Smooth muscle cell (in vitro differentiated cells): Measurements from ENCODE around the gene BRME1. TPM values are rescaled to one million over a fixed set of nuclear protein-coding genes. Genes with fewer than 3 reads are reported as not detected.

ENCODE experiments used
- DNase-seq: peaks from one replicate; lab custom pipeline; 2025; ENCODE audit not compliant: unreplicated experiment; lab: John Stamatoyannopoulos, UW
- H2AFZ ChIP-seq: fragments of 200-600 bp; sonication (generic); 2 replicates; pipeline ENCODE4 v1.6.0; 2016; ENCODE audit warnings: antibody characterized with exemption, low read depth, mild to moderate bottlenecking
- H3F3A ChIP-seq: fragments of 200-600 bp; sonication (generic); 2 replicates; pipeline ENCODE4 v1.6.0; 2017; ENCODE audit warnings: antibody characterized with exemption, low read depth
- H3K27ac ChIP-seq: fragments of 200-600 bp; sonication (generic); 2 replicates; pipeline ENCODE4 v1.5.1; 2016; ENCODE audit warnings: low read depth, mild to moderate bottlenecking
- H3K27me3 ChIP-seq: fragments of 200-600 bp; sonication (generic); 2 replicates; pipeline ENCODE4 v1.6.1; 2016; ENCODE audit warnings: low read depth, mild to moderate bottlenecking
- H3K36me3 ChIP-seq: fragments of 200-600 bp; sonication (generic); 2 replicates; pipeline ENCODE4 v1.5.1; 2016; ENCODE audit warnings: low read depth
- H3K4me1 ChIP-seq: fragments of 200-600 bp; sonication (generic); 2 replicates; pipeline ENCODE4 v1.5.1; 2016; ENCODE audit warnings: low read depth
- H3K4me2 ChIP-seq: fragments of 200-600 bp; sonication (generic); 2 replicates; pipeline ENCODE4 v1.6.0; 2016; ENCODE audit warnings: mild to moderate bottlenecking
- H3K4me3 ChIP-seq: fragments of 200-600 bp; sonication (generic); 2 replicates; pipeline ENCODE4 v1.5.1; 2016; ENCODE audit warnings: mild to moderate bottlenecking
- H3K79me2 ChIP-seq: fragments of 200-600 bp; sonication (generic); 2 replicates; pipeline ENCODE4 v1.6.0; 2016; ENCODE audit warnings: low read depth, mild to moderate bottlenecking
- H3K9ac ChIP-seq: fragments of 200-600 bp; sonication (generic); 2 replicates; pipeline ENCODE4 v1.6.0; 2016; ENCODE audit warnings: low read depth
- H3K9me3 ChIP-seq: fragments of 200-600 bp; sonication (generic); replicated peaks from 2 replicates; pipeline ENCODE4 v1.5.1; 2016; ENCODE audit warnings: low read depth
- H4K20me1 ChIP-seq: fragments of 200-600 bp; sonication (generic); 2 replicates; pipeline ENCODE4 v1.6.0; 2016; ENCODE audit warnings: low read depth
- WGBS: methylation state at CpG from one replicate; pipeline ENCODE4 v1.1.7; 2016; ENCODE audit warnings: low lambda C conversion rate; 5-methylcytosine and 5-hydroxymethylcytosine counted together
- polyA plus RNA-seq: library from polyadenylated mRNA; unstranded; fragments of >200 nt; fragmentation: Nextera tagmentation; extraction: Ambion mirVana; gene quantifications from 2 replicates; pipeline ENCODE4 v1.2.1, GENCODE V29; 2016
- total RNA-seq: library from RNA; depleted of rRNA; stranded (reverse); fragments of >200 nt; gene quantifications from 2 replicates; pipeline ENCODE4 v1.2.3, GENCODE V29; 2014
- TF ChIP-seq, protein P1 (sequence below): fragments of 200-600 bp; sonication (generic); IDR thresholded peaks from 2 replicates; pipeline ENCODE4 v1.5.1; 2017; ENCODE audit warnings: borderline replicate concordance, mild to moderate bottlenecking, antibody characterized with exemption; ENCODE audit not compliant: insufficient read depth, poor library complexity, severe bottlenecking

BRME1 gene
- total and polyA plus RNA-seq, 2 experiments from 2014 or later = 0.72 to 2.2 TPM

DNA sequence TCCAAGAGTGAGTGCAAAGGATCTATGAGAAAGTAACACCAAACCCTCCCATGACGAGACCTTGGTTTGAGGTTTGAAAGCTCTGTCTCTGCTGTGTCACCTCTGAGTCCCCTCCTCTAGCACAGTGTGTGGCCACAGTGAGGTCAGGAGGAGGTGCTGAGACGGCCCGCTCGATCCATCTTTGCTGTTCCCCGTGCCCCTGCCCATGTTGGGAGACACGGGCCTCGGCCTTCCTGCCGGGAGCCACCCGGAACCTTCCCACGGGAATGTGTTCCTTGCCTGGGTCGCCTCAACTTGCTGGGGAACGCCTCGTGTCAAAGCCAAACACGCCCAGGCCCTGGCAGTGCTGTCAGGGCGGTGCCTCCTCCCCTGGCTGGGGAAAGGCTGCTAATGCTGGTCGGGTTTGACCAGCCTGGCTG, 18.9 kb downstream of the BRME1 start:
- no peak overlapping the region for H3K4me2 ChIP-seq
- H2AFZ ChIP-seq = no peak overlapping the region
- H3K4me1 ChIP-seq = no peaks in the 10 kb centered on the region
- no peak overlapping the region for H3K4me3 ChIP-seq
- H3K36me3 ChIP-seq = no peaks in the 10 kb centered on the region
- H3K79me2 ChIP-seq = no peaks in the 10 kb centered on the region
- no peak for DNase-seq
- no peak overlapping the region for H3K27ac ChIP-seq
- no peaks in the 10 kb centered on the region for H4K20me1 ChIP-seq
- WGBS = 64% methylated on average over 16 of the region's 16 CpGs
- H3K9ac ChIP-seq = no peak overlapping the region
- TF ChIP-seq, protein P1, sequence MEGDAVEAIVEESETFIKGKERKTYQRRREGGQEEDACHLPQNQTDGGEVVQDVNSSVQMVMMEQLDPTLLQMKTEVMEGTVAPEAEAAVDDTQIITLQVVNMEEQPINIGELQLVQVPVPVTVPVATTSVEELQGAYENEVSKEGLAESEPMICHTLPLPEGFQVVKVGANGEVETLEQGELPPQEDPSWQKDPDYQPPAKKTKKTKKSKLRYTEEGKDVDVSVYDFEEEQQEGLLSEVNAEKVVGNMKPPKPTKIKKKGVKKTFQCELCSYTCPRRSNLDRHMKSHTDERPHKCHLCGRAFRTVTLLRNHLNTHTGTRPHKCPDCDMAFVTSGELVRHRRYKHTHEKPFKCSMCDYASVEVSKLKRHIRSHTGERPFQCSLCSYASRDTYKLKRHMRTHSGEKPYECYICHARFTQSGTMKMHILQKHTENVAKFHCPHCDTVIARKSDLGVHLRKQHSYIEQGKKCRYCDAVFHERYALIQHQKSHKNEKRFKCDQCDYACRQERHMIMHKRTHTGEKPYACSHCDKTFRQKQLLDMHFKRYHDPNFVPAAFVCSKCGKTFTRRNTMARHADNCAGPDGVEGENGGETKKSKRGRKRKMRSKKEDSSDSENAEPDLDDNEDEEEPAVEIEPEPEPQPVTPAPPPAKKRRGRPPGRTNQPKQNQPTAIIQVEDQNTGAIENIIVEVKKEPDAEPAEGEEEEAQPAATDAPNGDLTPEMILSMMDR = no peak
- no peaks in the 10 kb centered on the region for H3F3A ChIP-seq
- H3K9me3 ChIP-seq = no peaks in the 10 kb centered on the region
- no peaks in the 10 kb centered on the region for H3K27me3 ChIP-seq

DNA sequence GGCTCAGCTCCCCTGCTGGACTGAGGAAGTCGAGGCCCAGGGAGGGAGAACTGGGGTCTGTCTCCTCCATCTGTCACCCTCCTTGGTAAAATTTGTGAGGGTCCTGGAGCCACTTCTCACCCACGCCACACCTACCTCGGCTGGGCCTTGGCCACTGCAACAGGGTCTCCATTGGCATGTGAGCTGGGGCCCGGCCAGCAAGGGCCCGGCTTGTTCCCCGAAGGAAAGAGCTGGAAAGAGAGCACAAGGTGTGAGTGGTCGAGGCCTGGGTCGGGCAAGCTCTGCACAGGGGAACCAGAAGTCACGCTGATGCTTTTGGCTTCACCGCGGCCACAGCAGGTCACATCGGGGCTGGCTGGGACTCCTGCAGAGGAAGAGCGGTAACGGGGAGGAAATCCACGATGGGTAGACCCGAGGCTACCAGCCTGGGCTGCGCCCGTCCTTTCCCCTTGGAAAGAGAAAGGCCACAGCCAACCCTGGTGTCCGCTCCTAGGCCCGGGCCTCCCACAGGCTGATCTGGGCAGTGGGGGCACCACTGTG, 20.0 kb downstream of the BRME1 start:
- no peak for DNase-seq
- Histone ChIP-seq H3K4me1 (peaks cover 8% of the 10 kb centered on the region), H3K9me3 (no peaks in the 10 kb centered on the region), H2AFZ (no peak overlapping the region), H3K4me2 (no peak overlapping the region), H3F3A (no peaks in the 10 kb centered on the region), H3K79me2 (no peaks in the 10 kb centered on the region), H3K27me3 (no peaks in the 10 kb centered on the region), H3K27ac (no peak overlapping the region), H3K4me3 (no peak overlapping the region), H3K9ac (no peak overlapping the region), H3K36me3 (no peaks in the 10 kb centered on the region), H4K20me1 (no peaks in the 10 kb centered on the region)
- WGBS = 95% methylated on average over 20 of the region's 20 CpGs
- TF ChIP-seq, protein P1 = no peak

DNA sequence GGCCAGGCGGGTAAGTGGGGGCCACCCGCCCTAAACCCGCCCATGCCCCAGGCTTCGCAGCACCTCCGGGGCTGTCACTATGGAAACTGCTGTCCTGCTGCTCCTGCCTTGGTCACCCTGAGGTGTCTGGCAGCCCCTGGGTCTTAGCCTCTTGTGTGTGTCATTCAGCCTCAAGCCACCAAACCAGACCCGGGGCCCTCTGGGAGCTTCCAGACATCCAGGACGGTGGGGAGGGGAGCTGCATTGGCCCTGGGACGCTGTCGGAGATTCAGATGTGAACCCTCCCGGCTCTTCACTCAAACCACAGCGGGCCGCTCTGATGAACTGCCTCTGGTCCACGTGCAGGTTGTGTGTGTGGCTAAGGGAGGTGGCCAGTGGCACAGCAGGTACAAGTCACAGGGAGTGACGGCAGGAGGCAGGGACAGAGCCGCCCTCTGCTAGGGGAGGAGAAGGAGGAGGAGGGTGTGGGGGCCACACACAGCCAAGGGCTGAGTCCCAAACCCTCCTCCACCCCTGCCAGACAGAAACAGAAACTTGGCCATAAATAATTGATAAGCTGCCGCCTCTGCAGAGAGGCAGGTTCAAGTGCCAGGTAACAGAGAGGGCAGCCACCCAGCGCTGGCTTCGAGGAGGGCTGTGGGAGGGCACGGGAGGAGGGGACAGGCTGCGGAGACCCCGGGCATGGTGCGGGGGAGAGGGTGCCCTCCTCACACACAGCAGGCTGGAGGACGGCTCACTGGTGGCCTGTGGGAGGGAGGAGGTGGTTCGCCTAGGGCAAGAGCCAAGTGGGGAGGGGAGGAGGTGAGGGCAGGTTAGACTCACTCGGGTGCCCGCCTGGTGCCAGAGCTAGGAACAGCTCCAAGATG, 21.0 kb downstream of the BRME1 start:
- Histone ChIP-seq H3K4me3 (no peak overlapping the region), H3K27ac (no peak overlapping the region), H3K79me2 (no peaks in the 10 kb centered on the region), H3K4me2 (no peak overlapping the region), H3F3A (no peaks in the 10 kb centered on the region), H3K4me1 (peaks cover 14% of the 10 kb centered on the region), H3K27me3 (no peaks in the 10 kb centered on the region), H4K20me1 (no peaks in the 10 kb centered on the region), H3K36me3 (no peaks in the 10 kb centered on the region), H3K9me3 (no peaks in the 10 kb centered on the region), H2AFZ (no peak overlapping the region), H3K9ac (no peak overlapping the region)
- DNase-seq = no peak
- 87% methylated on average over 26 of the region's 26 CpGs for WGBS
- TF ChIP-seq, protein P1 = no peak
